HuH-7.5 (cell line): ENCODE data around the gene AP3B1.
"Not testable (repeated sequence)": the region's sequence is repeated elsewhere in the genome, so short reads cannot be mapped to it uniquely, and the experiment has no call there.

Source experiments
- DNase-seq: peaks from one replicate; pipeline ENCODE4 v3.0.0; 2011; ENCODE audit warnings: low spot score

The AP3B1 gene

GRCh38 chr5:78064941-78065472 lies 229.5 kb downstream of the AP3B1 start:
- no peak for DNase-seq

- DNase-seq, result no peak
Observed at GRCh38 chr5:78063495-78063894, 231.0 kb downstream of the AP3B1 start.

DNA sequence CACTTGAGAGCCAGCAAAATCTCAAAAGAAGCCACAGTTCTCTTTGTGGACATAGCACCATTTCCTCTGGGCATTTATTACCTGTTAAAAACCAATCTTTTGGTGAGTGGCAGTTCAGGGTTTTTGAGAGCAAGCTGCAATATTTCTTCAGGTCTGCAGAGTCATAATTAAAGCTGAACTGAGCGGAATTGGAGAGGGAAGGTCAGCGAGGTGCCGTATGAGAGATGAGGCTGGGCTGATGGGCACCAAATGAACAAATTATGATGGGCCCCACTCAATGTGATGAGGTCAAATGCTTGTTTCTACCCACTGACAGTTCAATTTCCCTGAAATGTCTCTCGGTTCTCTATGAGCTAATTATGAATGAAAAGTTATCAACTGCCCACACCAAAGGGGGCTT lies 231.9 kb downstream of the AP3B1 start:
- no peak for DNase-seq

DNA sequence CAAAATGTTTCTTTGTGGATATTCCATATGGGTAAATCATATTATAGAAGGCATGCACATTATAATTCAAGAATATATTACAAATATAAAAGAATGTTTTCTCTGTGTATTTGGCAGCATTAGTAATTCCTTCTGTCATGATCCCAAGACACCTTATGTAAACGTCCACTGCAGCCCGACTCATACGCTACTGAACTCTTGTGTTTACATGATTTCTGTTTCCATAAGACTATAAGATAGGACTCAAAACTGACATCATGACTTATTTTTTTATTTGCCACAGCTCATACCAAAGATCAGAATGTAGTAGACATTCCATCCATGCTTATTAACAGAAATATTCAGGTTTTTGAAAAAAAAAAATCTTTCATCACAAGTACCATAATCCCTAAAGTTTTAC lies 234.1 kb downstream of the AP3B1 start:
- no peak for DNase-seq

- no peak for DNase-seq
Observed at GRCh38 chr5:78058625-78059024, 235.9 kb downstream of the AP3B1 start.

DNA sequence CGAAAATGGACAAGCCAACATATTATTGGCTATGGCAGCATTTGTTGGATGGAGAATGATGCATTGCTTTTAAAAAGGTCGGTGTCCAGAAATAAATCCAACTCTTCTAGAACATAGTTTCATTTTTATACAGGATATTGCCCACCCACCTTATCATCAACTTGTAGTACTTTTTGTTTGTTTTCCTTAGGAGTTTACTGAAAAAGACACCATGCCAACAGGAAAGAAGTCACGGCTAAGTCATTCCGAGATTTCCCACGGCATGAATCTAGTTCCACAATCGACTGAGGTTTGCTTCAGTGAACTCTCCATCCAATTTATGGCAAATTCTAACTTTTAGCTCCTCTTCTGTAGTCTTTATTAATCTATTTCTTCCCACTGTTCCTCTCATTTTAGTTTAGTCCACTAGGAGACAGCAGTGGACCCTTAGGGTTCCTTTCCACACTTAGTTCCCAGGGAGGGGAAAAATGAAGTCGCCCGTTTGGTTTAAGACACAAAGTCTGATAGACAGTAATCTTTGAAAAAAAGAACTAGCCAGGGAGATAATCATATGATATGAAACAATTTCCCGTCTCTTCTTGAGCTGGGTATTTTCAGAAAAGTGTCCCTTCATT lies 237.5 kb downstream of the AP3B1 start:
- DNase-seq, result no peak

GRCh38 chr5:78056053-78056452 lies 238.4 kb downstream of the AP3B1 start:
- DNase-seq, result no peak

GRCh38 chr5:78050888-78051287 lies 243.6 kb downstream of the AP3B1 start:
- no peak for DNase-seq

DNA sequence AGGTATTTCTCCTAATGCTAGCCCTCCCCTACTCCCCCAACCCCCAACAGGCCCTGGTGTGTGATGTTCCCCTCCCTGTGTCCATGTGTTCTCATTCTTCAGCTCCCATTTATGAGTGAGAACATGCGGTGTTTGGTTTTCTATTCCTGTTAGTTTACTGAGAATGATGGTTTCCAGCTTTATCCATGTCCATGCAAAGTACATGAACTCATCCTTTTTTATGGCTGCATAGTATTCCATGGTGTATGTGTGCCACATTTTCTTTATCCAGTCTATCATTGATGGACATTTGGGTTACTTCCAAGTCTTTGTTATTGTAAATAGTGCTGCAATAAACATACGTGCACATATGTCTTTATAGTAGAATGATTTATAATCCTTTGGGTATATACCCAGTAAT lies 247.7 kb downstream of the AP3B1 start:
- not testable (repeated sequence) for DNase-seq

GRCh38 chr5:78046006-78046405 lies 248.5 kb downstream of the AP3B1 start:
- DNase-seq, result no peak

DNA sequence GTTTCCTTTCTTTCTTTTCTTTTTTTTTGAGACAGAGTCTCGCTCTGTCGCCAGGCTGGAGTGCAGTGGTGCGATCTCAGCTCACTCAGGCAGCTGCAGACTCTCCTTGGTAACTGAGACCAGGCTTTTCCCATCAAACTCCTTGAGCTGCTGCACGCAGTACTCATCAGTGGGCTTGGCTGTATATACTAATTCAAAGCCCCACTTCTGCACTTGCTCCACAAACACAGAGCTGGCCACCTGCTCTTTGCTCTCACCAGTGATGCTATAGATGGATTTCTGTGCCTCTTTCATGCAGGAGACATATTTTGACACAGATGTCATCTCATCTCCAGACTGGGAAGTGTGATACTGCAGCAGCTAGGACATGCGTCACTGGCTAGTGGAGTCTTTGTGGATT lies 252.7 kb downstream of the AP3B1 start:
- DNase-seq, result no peak

GRCh38 chr5:78025540-78025939 lies 269.0 kb downstream of the AP3B1 start:
- DNase-seq, result no peak

- DNase-seq, result no peak
Observed at GRCh38 chr5:78019744-78020143, 274.8 kb downstream of the AP3B1 start.

DNA sequence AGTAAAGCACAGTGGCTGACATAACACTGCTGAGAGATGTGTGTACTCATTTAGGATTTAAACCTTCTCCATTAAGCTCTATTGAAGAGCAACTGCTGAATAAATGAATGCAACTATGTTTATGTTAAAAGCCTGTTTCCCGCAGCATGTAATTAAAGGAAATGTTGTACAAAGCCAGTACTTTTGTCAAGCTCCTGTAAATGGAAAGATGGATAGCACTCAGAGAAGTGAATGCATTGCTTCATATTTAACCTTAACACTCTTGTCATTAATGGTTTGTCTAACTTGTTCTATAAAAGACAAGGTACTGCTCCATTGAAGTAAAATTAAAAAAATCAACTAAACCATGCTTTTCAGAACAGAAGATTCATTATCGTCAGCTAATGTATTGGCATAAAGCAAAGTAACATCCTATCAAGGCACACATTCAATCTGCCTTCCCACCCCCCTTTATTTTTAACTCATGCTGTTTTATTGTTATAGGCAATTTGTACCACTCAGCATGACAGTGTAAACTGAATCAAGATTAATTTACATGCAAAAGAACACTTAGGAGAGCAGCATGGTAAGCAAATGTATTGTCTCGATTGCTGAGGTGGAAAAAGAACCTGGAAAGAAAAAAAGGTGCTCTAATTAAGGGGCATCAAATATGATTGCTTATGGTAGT lies 277.5 kb downstream of the AP3B1 start:
- DNase-seq, result no peak

GRCh38 chr5:78009937-78010527 lies 284.5 kb downstream of the AP3B1 start:
- DNase-seq, result no peak

DNA sequence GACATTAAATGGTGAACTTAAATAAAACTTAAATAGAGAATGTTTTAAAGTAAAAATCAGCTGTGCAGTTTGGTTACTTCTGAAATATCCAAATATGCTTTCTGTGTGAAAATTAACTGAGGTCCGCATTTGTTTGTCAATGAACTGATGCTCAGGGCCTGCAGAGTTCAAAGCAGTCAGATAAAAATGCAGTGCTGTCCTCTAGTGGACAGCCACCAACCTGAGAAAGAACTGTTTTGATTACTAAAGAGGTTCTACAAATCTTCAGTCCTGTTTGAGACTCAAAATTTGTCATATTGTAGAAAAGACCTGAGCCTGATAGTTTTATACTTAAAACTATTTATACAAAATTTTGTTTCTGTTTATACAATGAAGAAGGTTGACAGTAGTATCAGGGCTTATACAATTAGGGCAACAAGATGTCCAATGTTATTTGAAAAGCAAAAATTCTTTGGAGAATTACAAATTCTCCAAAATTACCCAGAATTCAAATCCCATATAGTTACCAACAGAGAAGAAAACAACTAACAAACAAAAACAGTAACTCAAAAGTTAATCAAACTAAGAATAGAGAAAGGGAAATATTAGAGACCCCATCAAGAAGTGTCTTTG lies 286.0 kb downstream of the AP3B1 start:
- DNase-seq, result peak; percentile 25

DNA sequence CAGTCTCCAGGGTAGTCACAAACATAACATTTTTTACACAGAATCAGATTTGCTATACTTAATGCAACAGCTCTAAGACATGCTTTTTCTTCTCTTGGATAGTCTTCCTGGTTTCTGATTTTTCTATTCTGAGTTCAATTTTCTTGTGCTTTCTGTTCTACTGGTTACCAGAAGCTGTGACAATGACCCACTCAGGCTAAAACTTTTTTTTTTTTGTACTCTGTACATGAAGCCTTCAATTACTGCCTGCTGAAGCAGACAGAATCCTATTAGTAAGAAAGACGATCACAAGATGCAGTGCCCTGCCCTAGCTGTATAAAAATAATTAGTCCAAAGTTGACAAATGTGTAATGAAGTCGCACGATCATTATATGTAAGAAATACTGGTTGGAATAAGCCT lies 287.3 kb downstream of the AP3B1 start:
- no peak for DNase-seq

GRCh38 chr5:78006449-78006848 lies 288.0 kb downstream of the AP3B1 start:
- DNase-seq, result no peak

DNA sequence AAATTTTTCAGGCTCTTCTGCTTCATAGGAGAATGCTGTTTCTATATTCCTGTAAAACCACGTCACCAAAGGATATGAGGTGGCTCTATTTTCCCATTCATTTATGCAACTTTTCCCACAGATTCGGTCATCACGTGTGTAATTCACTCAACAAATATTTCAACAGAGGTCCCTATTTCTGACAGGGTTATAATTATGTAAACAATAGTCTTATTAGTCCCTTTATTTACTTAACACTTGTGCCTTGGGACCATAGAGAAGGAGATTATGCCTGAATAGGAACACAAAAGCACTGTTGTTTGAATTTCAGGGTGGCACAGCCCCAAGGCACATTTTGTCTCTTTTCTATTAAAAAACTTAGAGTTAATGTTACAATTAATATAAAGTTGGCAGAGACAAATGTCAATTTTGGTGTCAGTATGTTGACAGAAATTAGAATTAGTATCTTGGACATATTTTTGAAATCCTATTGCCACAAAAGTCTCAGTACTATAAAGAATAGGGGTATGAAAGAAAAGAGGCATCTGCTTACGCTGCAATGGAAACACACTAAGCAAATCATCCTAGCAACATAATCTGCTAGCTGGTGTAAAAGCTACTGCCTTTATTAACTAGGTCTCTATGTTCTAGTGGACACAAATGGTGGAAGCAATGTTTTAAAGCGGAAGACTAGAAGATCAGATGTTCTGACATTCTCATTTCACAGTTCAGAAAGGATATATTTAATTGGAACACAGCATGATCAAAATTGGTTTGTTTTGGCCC lies 289.3 kb downstream of the AP3B1 start:
- DNase-seq, result no peak

GRCh38 chr5:78004559-78004958 lies 289.9 kb downstream of the AP3B1 start:
- no peak for DNase-seq

DNA sequence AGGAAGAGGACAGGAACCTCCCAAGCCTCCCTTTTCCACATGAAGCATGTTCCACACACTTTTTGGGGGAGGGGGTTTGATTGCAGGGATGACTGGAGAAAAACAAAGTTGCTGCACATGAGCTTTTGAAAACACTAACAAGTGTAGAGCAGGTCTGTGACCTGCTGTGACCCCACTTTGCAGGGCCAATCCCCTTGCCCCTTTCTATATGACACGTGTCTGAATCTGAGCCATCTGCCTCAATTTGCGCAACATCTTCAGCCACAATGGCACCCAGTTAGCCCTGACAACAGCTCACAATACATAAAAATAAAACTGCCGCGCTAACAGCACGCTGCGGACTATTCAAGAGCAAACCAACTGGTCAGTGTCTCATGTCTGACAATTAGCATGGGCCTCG lies 290.6 kb downstream of the AP3B1 start:
- DNase-seq, result no peak

- DNase-seq, result no peak
Observed at GRCh38 chr5:78003450-78003849, 291.0 kb downstream of the AP3B1 start.
